GM21786 (cell line): ENCODE data around the gene ZNF76.
"Not testable (repeated sequence)": the region's sequence is repeated elsewhere in the genome, so short reads cannot be mapped to it uniquely, and the experiment has no call there.

Experiments
- ATAC-seq: cut with Tn5 transposase; IDR thresholded peaks from one replicate; pipeline ENCODE4 v1.9.1; 2021; ENCODE audit not compliant: unreplicated experiment

The ZNF76 gene

DNA sequence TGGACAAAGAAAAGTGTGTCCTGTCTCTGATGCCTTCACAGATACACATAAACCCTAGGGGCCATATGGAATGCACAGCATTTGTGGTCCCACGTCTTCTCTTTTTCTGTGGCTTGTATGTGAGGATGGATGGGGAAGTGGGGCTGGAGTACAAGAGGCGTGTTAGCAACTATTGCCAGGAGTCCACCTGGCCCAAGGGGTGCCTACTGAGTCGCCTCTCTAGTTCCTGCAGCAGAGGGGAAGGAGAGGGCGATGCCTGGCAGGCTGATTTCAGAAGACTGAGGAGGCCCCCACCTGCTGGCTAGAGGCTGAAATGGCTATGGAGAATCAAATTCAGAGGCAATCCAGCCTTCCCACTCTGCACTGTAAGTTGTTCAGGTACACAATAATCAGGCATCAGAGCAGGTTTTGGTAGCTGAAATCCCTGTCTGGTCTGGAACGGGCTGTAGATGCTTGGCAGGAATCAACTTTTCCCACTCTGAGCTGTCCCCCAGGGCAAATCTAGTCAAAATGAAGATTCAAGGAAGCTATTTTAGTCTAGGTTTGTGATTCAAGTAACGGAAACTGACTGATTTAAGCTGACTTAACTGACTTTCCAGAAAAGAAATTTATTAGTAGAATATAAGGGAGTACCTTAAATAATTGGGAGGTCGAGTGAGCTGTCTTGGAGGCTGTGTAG is 68.0 kb downstream of the ZNF76 start:
- ATAC-seq = peak; percentile 66

DNA sequence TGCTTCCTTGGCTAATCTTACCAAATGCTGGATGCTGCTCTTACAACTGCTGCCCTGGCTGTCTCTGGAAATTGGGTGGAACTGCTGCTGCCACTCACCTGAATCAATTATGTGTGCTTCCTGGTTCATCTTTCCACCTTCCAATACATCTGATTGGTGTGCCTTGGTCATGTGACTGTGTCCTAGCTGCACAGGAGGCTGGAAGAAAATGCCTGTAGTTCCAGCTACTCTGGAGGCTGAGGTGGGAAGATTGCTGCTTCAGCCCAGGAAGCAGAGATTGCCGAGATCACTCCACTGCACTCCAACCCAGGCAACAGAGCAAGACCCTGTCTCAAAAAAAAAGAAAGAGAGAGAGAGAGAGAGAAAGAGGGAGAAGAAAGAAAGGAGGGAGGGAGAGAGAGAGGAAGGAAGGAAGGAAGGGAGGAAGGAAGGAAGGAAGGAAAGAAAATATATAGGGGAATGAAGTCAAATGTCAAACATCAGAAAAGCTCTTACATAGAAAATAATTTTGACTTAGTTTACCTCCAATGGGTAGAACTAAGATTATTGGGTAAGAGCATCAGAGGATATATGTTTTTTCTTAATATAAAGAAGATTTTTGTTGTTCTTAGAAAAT is 68.7 kb downstream of the ZNF76 start:
- ATAC-seq = no peak

DNA sequence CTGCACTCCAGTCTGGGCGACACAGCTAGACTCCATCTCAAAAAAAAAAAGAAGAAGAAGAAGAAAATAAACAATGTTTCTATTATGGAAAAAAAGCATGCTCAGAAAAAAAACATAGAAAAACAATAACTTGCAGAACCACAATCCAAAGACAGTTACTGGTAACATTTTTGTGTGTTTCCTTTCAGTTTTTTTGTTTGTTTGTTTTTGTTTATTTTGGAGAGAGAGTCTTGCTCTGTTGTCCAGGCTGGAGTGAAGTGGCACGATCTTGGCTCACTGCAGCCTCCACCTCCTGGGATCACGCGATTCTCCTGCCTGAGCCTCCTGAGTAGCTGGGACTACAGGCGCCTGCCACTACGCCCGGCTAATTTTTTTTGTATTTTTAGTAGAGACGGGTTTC is 69.4 kb downstream of the ZNF76 start:
- not testable (repeated sequence) for ATAC-seq

DNA sequence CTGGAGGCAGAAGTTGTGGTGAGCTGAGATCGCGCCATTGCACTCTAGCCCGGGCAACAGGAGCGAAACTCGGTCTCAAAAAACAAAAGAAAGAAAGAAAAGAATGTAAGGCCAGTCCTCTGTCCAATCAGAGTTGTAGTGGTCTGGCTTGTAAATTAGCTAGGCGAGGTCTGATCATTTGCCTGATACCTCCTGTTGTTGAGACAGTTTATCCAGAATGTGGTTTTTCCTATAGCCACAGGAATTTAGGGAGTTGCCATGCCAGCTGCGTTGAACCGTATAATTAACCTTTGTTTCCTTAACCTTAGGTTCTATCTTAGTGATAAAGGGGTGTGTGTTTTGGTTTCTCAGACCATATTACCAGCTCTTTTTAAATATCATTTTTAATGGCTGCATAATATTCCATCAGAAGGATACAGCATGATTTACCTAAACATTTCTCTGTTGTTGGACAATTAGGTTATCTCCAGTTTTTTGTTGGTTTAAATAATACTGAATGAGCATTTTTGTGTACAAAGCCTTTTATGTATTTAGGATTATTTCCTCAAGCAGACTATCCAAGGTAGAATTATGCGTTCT is 71.1 kb downstream of the ZNF76 start:
- no peak for ATAC-seq

DNA sequence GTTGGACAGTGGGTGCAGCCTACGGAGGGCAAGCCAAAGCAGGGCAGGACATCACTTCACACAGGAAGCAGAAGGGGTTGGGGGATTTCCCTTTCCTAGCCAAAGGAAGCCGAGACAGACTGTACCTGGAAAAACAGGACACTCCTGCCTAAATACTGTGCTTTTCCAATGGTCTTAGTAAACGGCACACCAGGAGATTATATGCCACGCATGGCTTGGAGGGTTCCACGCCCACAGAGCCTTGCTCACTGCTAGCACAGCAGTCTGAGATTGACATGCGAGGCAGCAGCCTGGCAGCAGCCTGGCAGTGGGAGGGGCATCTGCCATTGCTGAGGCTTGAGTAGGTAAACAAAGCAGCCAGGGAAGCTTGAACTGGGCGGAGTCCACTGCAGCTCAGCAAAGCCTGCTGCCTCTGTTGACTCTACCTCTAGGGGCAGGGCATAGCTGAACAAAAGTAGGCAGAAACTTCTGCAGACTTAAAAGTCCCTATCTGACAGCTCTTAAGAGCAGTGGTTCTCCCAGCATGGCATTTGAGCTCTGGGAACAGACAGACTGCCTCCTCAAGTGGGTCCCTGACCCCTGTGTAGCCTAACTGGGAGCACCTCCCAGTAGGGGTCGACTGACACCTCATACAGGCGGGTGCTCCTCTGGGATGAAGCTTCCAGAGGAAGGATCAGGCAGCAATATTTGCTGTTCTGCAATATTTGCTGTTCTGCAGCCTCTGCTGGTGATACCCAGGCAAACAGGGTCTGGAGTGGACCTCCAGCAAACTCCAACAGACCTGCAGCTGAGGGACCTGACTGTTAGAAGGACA is 72.7 kb downstream of the ZNF76 start:
- not testable (repeated sequence) for ATAC-seq

DNA sequence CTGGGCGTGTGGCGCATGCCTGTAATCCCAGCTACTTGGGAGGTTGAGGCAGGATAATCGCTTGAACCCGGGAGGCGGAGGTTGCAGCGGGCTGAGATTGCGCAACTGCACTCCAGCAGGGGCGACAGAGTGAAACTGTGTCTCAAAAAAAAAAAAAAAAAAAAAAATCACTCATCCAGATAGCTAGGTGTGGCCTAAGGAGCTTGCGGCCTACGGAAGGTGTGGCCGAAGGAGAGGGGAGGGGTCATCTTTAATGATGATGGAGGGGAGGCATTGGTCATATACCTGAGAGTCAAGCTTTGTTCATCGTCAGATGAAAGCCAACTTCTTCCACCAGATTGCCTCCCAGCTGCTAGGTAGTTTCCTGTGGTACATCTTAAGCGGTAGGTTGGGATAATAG is 82.0 kb downstream of the ZNF76 start:
- ATAC-seq = no peak

DNA sequence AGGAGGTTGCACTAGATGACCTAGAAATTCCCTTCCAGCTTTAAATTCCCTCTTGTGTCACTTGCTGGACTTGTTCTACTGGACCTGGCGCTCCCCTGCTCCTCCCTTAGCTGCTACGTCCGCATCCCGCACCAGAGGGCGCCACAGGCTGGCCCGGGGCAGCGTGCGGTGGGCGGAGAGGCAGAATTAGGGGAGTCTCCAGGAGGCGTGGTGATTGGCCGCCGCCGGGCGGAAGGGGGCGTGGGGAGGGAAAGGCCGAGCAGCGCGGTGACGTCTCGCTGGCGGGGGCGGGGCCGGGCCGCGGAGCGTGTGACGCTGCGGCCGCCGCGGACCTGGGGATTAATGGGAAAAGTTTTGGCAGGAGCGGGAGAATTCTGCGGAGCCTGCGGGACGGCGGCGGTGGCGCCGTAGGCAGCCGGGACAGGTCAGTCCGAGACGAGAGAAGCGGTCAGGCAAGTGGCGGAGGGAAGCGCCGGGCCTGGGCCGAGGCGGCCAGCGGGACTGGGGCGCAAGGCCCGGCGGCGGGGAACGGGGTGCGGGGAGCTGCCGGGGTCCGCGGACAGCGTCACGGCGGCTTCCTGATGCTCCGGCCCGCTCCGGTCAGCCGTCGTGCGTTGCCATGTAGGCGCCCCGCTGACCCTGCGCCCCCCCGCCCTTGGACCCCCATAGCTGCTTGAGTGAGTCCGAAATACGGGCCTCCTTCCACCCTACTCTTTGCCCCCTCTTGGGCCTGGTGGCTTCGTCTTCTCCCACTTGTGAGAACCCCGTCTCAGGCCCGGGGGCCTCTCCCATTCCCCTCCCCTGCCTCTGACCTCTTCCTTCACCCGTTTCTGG is 82.9 kb downstream of the ZNF76 start, which contains the start of gene PPARD:
TSS of gene PPARD (plus strand) at position 301 of the 834 bp plus-strand sequence. CDS start 68,530 bp downstream, outside the sequence.
- peak; percentile 96 for ATAC-seq

DNA sequence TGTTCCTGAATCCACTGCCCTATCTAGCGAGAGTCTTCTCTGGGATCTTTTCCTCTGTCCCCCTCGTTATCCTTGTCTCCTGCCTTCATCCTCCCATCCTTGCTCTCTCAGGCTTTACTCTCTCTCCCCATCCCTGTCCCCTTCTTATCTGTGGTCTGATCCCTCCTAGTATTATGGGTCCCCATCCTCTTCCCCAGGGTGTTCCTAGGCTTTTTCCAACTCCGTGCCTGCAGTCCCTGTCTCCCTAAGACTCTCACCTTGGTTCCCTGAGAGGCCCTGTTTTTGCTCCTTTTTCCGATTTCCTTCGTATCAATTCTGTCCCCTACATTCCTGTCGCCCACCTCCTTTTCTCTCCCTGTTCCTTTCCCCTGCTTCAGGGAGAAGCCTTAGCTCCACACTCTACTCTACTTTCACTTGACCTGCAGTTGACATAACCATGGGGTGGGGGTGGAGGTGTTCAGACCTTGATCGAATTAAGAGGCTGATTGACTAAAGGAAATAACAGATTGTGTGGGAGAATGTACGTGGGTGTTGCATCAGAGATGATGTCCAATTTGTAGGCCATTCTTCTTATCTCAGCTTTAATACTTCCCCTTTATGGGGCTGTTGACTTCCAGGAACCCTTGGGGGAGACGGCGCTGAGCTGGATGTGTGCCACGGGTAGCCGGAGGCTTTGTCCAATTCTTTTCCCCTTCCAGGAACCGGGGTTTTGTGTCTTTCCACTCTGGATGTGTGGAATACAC is 83.7 kb downstream of the ZNF76 start:
- ATAC-seq = no peak

DNA sequence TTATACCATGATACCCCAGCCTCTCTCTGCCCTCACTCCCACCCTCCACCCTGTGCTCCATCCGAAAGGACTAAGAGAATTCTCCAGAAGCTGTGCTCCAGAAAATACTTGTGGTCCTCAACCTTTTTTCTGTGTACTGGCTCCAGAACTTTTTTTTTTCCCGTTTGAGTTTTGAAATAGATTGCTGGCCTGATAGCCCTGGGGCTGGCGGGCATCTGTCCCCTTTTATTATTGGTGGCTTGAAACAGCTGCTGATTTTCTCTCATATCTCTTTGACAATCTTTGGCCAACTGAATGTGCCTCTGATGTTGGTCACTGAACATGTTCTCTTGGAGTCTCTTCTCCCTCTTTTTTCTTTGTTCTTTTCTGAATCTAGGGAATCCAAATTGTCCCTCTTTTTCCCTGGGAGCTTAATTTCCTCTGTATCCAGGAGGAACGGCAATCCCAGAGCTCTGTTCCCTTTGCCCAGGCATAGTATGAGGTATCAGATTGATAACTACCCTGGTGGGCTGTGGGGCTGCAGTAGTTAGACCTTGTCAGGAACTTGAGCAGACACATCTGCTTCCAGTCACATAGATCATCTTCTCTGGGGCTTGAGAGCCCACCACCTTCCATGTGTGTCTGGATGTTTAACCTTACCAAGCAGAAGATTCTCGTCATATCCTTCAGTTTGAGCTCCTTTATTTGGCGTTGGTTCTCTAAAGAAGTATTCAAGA is 84.5 kb downstream of the ZNF76 start:
- no peak for ATAC-seq
